Lower lobe of right lung (tissue), 2 donors: Measurements from ENCODE around the gene ASB14. TPM values are rescaled to one million over a fixed set of nuclear protein-coding genes. Genes with fewer than 3 reads are reported as not detected.
A peak's percentile ranks its signal among the peaks of the same experiment; 100 is the strongest.

Experiments
- ATAC-seq, 2 donors: fragments of 200-7000 bp; cut with Tn5 transposase; one replicate each; pipeline ENCODE4 v1.9.1; 2020 to 2022; ENCODE audit warnings: mild to moderate bottlenecking in 2 of 2, moderate library complexity in 2 of 2
- DNase-seq: peaks from one replicate; pipeline ENCODE4 v3.0.0-alpha.2; 2020
- H3K27ac ChIP-seq: fragments of 200-600 bp; one replicate; pipeline ENCODE4 v1.8.0; 2022
- H3K27me3 ChIP-seq: fragments of 200-600 bp; one replicate; pipeline ENCODE4 v1.8.0; 2022; ENCODE audit warnings: low read depth
- H3K36me3 ChIP-seq: fragments of 200-600 bp; one replicate; pipeline ENCODE4 v1.8.0; 2022; ENCODE audit warnings: mild to moderate bottlenecking
- H3K4me1 ChIP-seq: fragments of 200-600 bp; one replicate; pipeline ENCODE4 v1.8.0; 2022
- H3K4me3 ChIP-seq: fragments of 200-600 bp; one replicate; pipeline ENCODE4 v1.8.0; 2022; ENCODE audit warnings: mild to moderate bottlenecking
- H3K9me3 ChIP-seq: fragments of 200-600 bp; one replicate; pipeline ENCODE4 v1.8.0; 2022
- CTCF ChIP-seq: fragments of 200-600 bp; IDR thresholded peaks from one replicate; pipeline ENCODE4 v1.8.0; 2022; ENCODE audit warnings: antibody characterized with exemption, mild to moderate bottlenecking
- intact Hi-C: fragments of 100-400 bp; cut with DNase I; formaldehyde crosslinking; loops from one replicate; pipeline ENCODE4 v1.11.0; 2022
- total RNA-seq: library from RNA; stranded (reverse); fragmentation: NEBNext Ultra II Directional; extraction: Animal tissue kit (Norgen Biotek cat#: 25700); gene quantifications from one replicate; pipeline ENCODE4 v1.2.1, GENCODE V29; 2021
- donor health status: DM: no; HTN: yes; CAD: no; lungs with severe emphysema.

ASB14 gene
- total RNA-seq, 1 donor from 2014 or later = 0.50 TPM

- TF ChIP-seq CTCF = no peak
- Histone ChIP-seq H3K27me3 (no peaks in the 10 kb centered on the region), H3K27ac (peak overlapping the region; percentile 92), H3K36me3 (no peaks in the 10 kb centered on the region), H3K9me3 (no peaks in the 10 kb centered on the region), H3K4me3 (peak overlapping the region; percentile 81), H3K4me1 (peaks cover 32% of the 10 kb centered on the region)
- ATAC-seq (peak; percentile 90), DNase-seq (peak; percentile 66)
- intact Hi-C loops = no loop called here
These were observed 64.3 kb downstream of the ASB14 start for GRCh38 chr3:57227930-57228751.

- Histone ChIP-seq H3K4me3 (peak within 1 kb of the TSS; percentile 81), H3K36me3 (no peaks in the 10 kb centered on the region), H3K4me1 (peaks cover 32% of the 10 kb centered on the region), H3K9me3 (no peaks in the 10 kb centered on the region), H3K27me3 (no peaks in the 10 kb centered on the region), H3K27ac (peak within 1 kb of the TSS; percentile 92)
- ATAC-seq (peak; percentile 99 to 100), DNase-seq (peak; percentile 95)
- intact Hi-C loops = no loop called here
- no peak for TF ChIP-seq CTCF
These were observed 65.1 kb downstream of the ASB14 start, which contains the start of gene APPL1 for GRCh38 chr3:57227204-57227929. APPL1 (plus strand) TSS chr3:57227729; CDS start chr3:57227884, 155 bp downstream.

- Histone ChIP-seq H3K4me3 (no peak overlapping the region), H3K4me1 (peaks cover 32% of the 10 kb centered on the region), H3K27ac (no peak overlapping the region), H3K27me3 (no peaks in the 10 kb centered on the region), H3K9me3 (no peaks in the 10 kb centered on the region), H3K36me3 (no peaks in the 10 kb centered on the region)
- intact Hi-C loops = no loop called here
- TF ChIP-seq CTCF = no peak
- no peak for DNase-seq
- no peak for ATAC-seq
These were observed 66.3 kb downstream of the ASB14 start for GRCh38 chr3:57226176-57226575.

GRCh38 chr3:57224856-57225255 lies 67.6 kb downstream of the ASB14 start:
- no peaks in the 10 kb centered on the region for H3K36me3 ChIP-seq
- no peak for DNase-seq
- H3K9me3 ChIP-seq = no peaks in the 10 kb centered on the region
- H3K4me3 ChIP-seq = no peak overlapping the region
- H3K4me1 ChIP-seq = peaks cover 21% of the 10 kb centered on the region
- no peaks in the 10 kb centered on the region for H3K27me3 ChIP-seq
- ATAC-seq = no peak
- TF ChIP-seq CTCF = no peak
- H3K27ac ChIP-seq = no peak overlapping the region
- intact Hi-C loops = no loop called here

GRCh38 chr3:57221883-57222282 lies 70.6 kb downstream of the ASB14 start:
- H3K27ac ChIP-seq = no peak overlapping the region
- TF ChIP-seq CTCF = peak; percentile 14
- H3K4me3 ChIP-seq = no peak overlapping the region
- intact Hi-C loops = no loop called here
- no peaks in the 10 kb centered on the region for H3K9me3 ChIP-seq
- peaks cover 5% of the 10 kb centered on the region for H3K4me1 ChIP-seq
- no peaks in the 10 kb centered on the region for H3K36me3 ChIP-seq
- no peak for ATAC-seq
- DNase-seq = no peak
- H3K27me3 ChIP-seq = no peaks in the 10 kb centered on the region

Other genes with a start within 250 kb of the ASB14 start
- gene SPATA12, start 232.0 kb downstream of the ASB14 start, total RNA-seq = 0.15 TPM
- gene IL17RD, start 127.3 kb downstream of the ASB14 start, total RNA-seq = 2.4 TPM
- 0.86 TPM for gene HESX1, start 92.7 kb downstream of the ASB14 start, total RNA-seq
- gene APPL1, start 65.0 kb downstream of the ASB14 start, total RNA-seq = 45.5 TPM